DOHH2 (cell line): Measurements from ENCODE around the gene FBXL12.
"Not testable (repeated sequence)": the region's sequence is repeated elsewhere in the genome, so short reads cannot be mapped to it uniquely, and the experiment has no call there.

Experiments
- H3F3A ChIP-seq: fragments of 200-600 bp; sonication (generic), shearing (Covaris generic); 2 replicates; pipeline ENCODE4 v1.6.0; 2016; ENCODE audit warnings: antibody characterized with exemption, mild to moderate bottlenecking; ENCODE audit not compliant: control insufficient read depth, insufficient read depth
- H3K27ac ChIP-seq: fragments of 200-600 bp; sonication (generic); 2 replicates; pipeline ENCODE4 v1.5.1; 2014; ENCODE audit warnings: low read depth, mild to moderate bottlenecking, low read length, moderate library complexity
- H3K27me3 ChIP-seq: fragments of 200-600 bp; sonication (generic); 2 replicates; pipeline ENCODE4 v1.6.1; 2014; ENCODE audit warnings: mild to moderate bottlenecking, low read length, mixed read lengths; ENCODE audit not compliant: control insufficient read depth
- H3K36me3 ChIP-seq: fragments of 200-600 bp; sonication (generic); 2 replicates; pipeline ENCODE4 v1.6.1; 2014; ENCODE audit warnings: mild to moderate bottlenecking, low read length, moderate library complexity, mixed read lengths; ENCODE audit not compliant: control insufficient read depth
- H3K4me1 ChIP-seq: fragments of 200-600 bp; sonication (generic); 2 replicates; pipeline ENCODE4 v1.6.1; 2014; ENCODE audit warnings: mild to moderate bottlenecking, low read length, mixed read lengths; ENCODE audit not compliant: control insufficient read depth
- H3K4me2 ChIP-seq: fragments of 200-600 bp; sonication (generic); 2 replicates; pipeline ENCODE4 v1.6.0; 2014; ENCODE audit warnings: mild to moderate bottlenecking, low read length, moderate library complexity
- H3K4me3 ChIP-seq: fragments of 200-600 bp; sonication (generic); 2 replicates; pipeline ENCODE4 v1.5.1; 2014; ENCODE audit warnings: mild to moderate bottlenecking, low read length, mixed read lengths
- H3K79me2 ChIP-seq: fragments of 200-600 bp; sonication (generic); 2 replicates; pipeline ENCODE4 v1.6.1; 2014; ENCODE audit warnings: mild to moderate bottlenecking, low read length, mixed read lengths; ENCODE audit not compliant: control insufficient read depth
- H3K9me2 ChIP-seq: fragments of 200-600 bp; sonication (generic); replicated peaks from 2 replicates; pipeline ENCODE4 v1.6.1; 2014; ENCODE audit warnings: mild to moderate bottlenecking, low read length, mixed read lengths; ENCODE audit not compliant: control insufficient read depth
- H3K9me3 ChIP-seq: fragments of 200-600 bp; sonication (generic); 2 replicates; pipeline ENCODE4 v1.6.1; 2014; ENCODE audit warnings: antibody characterized with exemption, low read length, mixed read lengths; ENCODE audit not compliant: control insufficient read depth, insufficient read depth
- H4K20me1 ChIP-seq: fragments of 200-600 bp; sonication (generic); 2 replicates; pipeline ENCODE4 v1.6.0; 2014; ENCODE audit warnings: low read depth, mild to moderate bottlenecking, antibody characterized with exemption, low read length, moderate library complexity; ENCODE audit not compliant: control insufficient read depth, insufficient read depth
- EZH2phosphoT487 ChIP-seq: fragments of 200-600 bp; sonication (generic); IDR thresholded peaks from 2 replicates; pipeline ENCODE4 v1.6.1; 2017; ENCODE audit warnings: borderline replicate concordance, mild to moderate bottlenecking, antibody characterized with exemption, low read length, moderate library complexity, mixed read lengths
- TF ChIP-seq, protein P1 (sequence below): fragments of 200-600 bp; sonication (generic); IDR thresholded peaks from one replicate; pipeline ENCODE4 v1.5.1; 2014; ENCODE audit warnings: antibody characterized with exemption, mild to moderate bottlenecking, low read depth, low read length; ENCODE audit not compliant: poor library complexity, severe bottlenecking

FBXL12 gene

DNA sequence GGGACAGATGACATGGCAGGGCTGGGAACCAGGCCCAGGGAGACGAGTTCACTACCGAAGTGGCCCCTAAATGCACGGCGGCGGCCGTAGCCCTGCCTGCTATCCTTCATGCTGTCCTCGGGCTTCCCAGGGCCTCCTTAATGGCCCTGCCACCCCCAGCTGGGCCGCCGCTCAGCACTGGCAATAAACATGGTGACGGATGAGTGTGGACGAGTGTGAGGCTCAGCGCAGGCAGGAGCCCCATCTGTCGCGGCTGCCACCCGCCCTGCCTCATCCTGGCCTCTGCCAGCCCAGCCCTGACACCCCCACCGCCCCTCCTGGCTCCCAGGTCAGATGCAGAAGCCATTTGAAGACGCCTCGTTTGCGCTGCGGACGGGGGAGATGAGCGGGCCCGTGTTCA is 29.9 kb upstream of the FBXL12 start:
- Histone ChIP-seq H3K27me3 (no peaks in the 10 kb centered on the region), H3F3A (no peaks in the 10 kb centered on the region), H3K4me2 (no peak overlapping the region), H3K36me3 (peaks cover 34% of the 10 kb centered on the region), H3K4me3 (no peak overlapping the region), H3K27ac (no peak overlapping the region), H3K9me2 (no peaks in the 10 kb centered on the region), H4K20me1 (no peaks in the 10 kb centered on the region), H3K79me2 (0 out of 2 replicates have a peak, but pooled peaks cover 3% of the 10 kb centered on the region), H3K9me3 (no peaks in the 10 kb centered on the region), H3K4me1 (no peaks in the 10 kb centered on the region)
- TF ChIP-seq EZH2phosphoT487, result no peak
- TF ChIP-seq, protein P1, sequence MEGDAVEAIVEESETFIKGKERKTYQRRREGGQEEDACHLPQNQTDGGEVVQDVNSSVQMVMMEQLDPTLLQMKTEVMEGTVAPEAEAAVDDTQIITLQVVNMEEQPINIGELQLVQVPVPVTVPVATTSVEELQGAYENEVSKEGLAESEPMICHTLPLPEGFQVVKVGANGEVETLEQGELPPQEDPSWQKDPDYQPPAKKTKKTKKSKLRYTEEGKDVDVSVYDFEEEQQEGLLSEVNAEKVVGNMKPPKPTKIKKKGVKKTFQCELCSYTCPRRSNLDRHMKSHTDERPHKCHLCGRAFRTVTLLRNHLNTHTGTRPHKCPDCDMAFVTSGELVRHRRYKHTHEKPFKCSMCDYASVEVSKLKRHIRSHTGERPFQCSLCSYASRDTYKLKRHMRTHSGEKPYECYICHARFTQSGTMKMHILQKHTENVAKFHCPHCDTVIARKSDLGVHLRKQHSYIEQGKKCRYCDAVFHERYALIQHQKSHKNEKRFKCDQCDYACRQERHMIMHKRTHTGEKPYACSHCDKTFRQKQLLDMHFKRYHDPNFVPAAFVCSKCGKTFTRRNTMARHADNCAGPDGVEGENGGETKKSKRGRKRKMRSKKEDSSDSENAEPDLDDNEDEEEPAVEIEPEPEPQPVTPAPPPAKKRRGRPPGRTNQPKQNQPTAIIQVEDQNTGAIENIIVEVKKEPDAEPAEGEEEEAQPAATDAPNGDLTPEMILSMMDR, result no peak

DNA sequence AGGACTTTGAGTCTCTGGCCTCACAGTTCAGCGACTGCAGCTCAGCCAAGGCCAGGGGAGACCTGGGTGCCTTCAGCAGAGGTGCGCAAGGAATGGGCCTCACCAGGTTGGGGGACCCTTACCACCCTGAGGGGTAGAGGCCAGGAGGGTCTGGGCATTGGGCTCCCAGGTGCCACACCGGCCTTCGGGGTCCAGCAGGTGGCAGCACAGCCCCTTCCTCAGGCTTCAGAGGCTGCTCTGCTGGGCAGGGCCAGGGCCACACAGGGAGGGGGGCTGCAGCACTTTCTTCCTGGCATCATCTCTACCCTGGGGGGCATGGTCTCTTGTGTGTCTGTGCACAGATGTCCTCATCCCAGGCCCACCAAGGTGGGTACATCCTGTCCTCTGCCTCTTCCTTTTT is 29.2 kb upstream of the FBXL12 start:
- Histone ChIP-seq H3K27me3 (no peaks in the 10 kb centered on the region), H3K4me1 (no peaks in the 10 kb centered on the region), H3K79me2 (0 out of 2 replicates have a peak, but pooled peaks cover 3% of the 10 kb centered on the region), H3K27ac (no peak overlapping the region), H3K4me3 (no peak overlapping the region), H3K36me3 (peaks cover 39% of the 10 kb centered on the region), H3K9me2 (no peaks in the 10 kb centered on the region), H4K20me1 (no peaks in the 10 kb centered on the region), H3F3A (no peaks in the 10 kb centered on the region), H3K4me2 (no peak overlapping the region), H3K9me3 (no peaks in the 10 kb centered on the region)
- TF ChIP-seq EZH2phosphoT487, result no peak
- TF ChIP-seq, protein P1, result peak; percentile 65

DNA sequence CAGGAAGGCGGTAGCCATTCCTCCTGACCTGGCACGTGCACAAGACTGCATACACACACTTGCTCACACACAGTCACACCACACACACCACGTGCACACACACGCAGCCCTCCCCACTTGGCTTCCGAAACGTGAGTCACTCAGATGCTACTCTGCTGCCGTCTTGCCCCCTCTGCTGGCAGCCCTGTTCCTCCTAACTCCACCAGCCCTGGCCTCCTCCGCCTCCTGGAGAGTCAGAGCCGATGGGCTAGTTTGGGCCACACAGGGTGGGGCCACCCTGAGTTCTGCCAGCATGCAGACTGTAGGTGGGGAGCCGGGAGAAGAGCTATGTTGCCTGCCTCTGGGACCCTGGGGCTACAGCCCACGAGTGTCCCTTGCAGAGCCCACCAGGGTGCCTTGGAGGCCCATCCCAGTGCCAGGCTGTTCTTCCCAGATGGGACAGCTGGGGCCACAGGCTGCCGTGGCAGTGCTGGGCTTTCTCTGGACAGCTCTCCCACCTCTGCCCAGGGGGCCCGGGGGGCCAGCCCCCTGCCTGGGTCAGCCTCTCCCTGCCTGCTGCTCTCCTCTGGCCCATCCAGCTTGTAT is 28.3 kb upstream of the FBXL12 start:
- no peaks in the 10 kb centered on the region for H3K27me3 ChIP-seq
- H3K9me3 ChIP-seq, result no peaks in the 10 kb centered on the region
- no peaks in the 10 kb centered on the region for H3F3A ChIP-seq
- H3K27ac ChIP-seq, result no peak overlapping the region
- no peak for TF ChIP-seq EZH2phosphoT487
- TF ChIP-seq, protein P1, result peak; percentile 49
- no peak overlapping the region for H3K4me3 ChIP-seq
- H3K79me2 ChIP-seq, result 0 out of 2 replicates have a peak, but pooled peaks cover 3% of the 10 kb centered on the region
- no peak overlapping the region for H3K4me2 ChIP-seq
- H3K9me2 ChIP-seq, result no peaks in the 10 kb centered on the region
- peaks cover 48% of the 10 kb centered on the region for H3K36me3 ChIP-seq
- H4K20me1 ChIP-seq, result no peaks in the 10 kb centered on the region
- H3K4me1 ChIP-seq, result no peaks in the 10 kb centered on the region

- not testable (repeated sequence) for H3K27me3 ChIP-seq, H3K4me2 ChIP-seq, H3K9me2 ChIP-seq, H3K4me1 ChIP-seq, H3K27ac ChIP-seq, H3K79me2 ChIP-seq, H4K20me1 ChIP-seq, H3K4me3 ChIP-seq, H3F3A ChIP-seq, H3K9me3 ChIP-seq
- H3K36me3 ChIP-seq, result peaks cover 77% of the 10 kb centered on the region
These were observed 24.9 kb upstream of the FBXL12 start for GRCh38 chr19:9843626-9844273.
